ENCODE results near the gene TMEM255A.

TMEM255A gene

GRCh38 chrX:120304256-120304655 is 7.0 kb downstream of the TMEM255A start:
- H3K9me3 ChIP-seq = peaks cover 0 to 3% (median 0%) of the 10 kb centered on the region in 3 donors
- H3K4me1 ChIP-seq = peaks cover 0 to 7% (median 3%) of the 10 kb centered on the region in 4 donors
- no peak overlapping the region for H3K27ac ChIP-seq
- intact Hi-C loops (cut with DNase I; ENCODE audit: low total_unique reads) = no loop called here
- no peak overlapping the region for H3K4me3 ChIP-seq
- no peak for TF ChIP-seq CTCF (IDR thresholded peaks at IDR 0.05)
- no peaks in the 10 kb centered on the region for H3K36me3 ChIP-seq
- no peak for DNase-seq
- peaks cover 0 to 12% of the 10 kb centered on the region in 2 donors for H3K27me3 ChIP-seq

- H3K27me3 ChIP-seq = peaks cover 0 to 4% of the 10 kb centered on the region in 2 donors
- intact Hi-C loops (cut with DNase I; ENCODE audit: low total_unique reads) = no loop called here
- no peaks in the 10 kb centered on the region for H3K36me3 ChIP-seq
- H3K4me1 ChIP-seq = no peaks in the 10 kb centered on the region
- no peak overlapping the region for H3K27ac ChIP-seq
- no peak for TF ChIP-seq CTCF (IDR thresholded peaks at IDR 0.05)
- H3K9me3 ChIP-seq = no peaks in the 10 kb centered on the region
- no peak for DNase-seq
- no peak overlapping the region for H3K4me3 ChIP-seq
Measured at GRCh38 chrX:120302434-120302833, 8.8 kb downstream of the TMEM255A start.

GRCh38 chrX:120301960-120302359 is 9.3 kb downstream of the TMEM255A start:
- no peaks in the 10 kb centered on the region for H3K36me3 ChIP-seq
- no peak overlapping the region for H3K27ac ChIP-seq
- H3K27me3 ChIP-seq = peaks cover 0 to 3% of the 10 kb centered on the region in 2 donors
- H3K4me3 ChIP-seq = no peak overlapping the region
- DNase-seq = no peak
- no peaks in the 10 kb centered on the region for H3K4me1 ChIP-seq
- H3K9me3 ChIP-seq = no peaks in the 10 kb centered on the region
- no peak for TF ChIP-seq CTCF (IDR thresholded peaks at IDR 0.05)
- intact Hi-C loops (cut with DNase I; ENCODE audit: low total_unique reads) = no loop called here

GRCh38 chrX:120301497-120301896 is 9.8 kb downstream of the TMEM255A start:
- Histone ChIP-seq H3K4me1 (no peaks in the 10 kb centered on the region), H3K27me3 (no peaks in the 10 kb centered on the region), H3K4me3 (no peak overlapping the region), H3K9me3 (no peaks in the 10 kb centered on the region), H3K36me3 (no peaks in the 10 kb centered on the region), H3K27ac (no peak overlapping the region)
- no peak for DNase-seq
- intact Hi-C loops (cut with DNase I; ENCODE audit: low total_unique reads) = no loop called here
- no peak for TF ChIP-seq CTCF (IDR thresholded peaks at IDR 0.05)

- TF ChIP-seq CTCF (IDR thresholded peaks at IDR 0.05) = no peak
- Histone ChIP-seq H3K27ac (no peak overlapping the region), H3K36me3 (no peaks in the 10 kb centered on the region), H3K4me3 (no peak overlapping the region), H3K9me3 (no peaks in the 10 kb centered on the region), H3K27me3 (no peaks in the 10 kb centered on the region), H3K4me1 (no peaks in the 10 kb centered on the region)
- no peak for DNase-seq
- intact Hi-C loops (cut with DNase I; ENCODE audit: low total_unique reads) = no loop called here
Measured at GRCh38 chrX:120299928-120300327, 11.3 kb downstream of the TMEM255A start.

GRCh38 chrX:120297923-120298322 is 13.3 kb downstream of the TMEM255A start:
- intact Hi-C loops (cut with DNase I; ENCODE audit: low total_unique reads) = no loop called here

More at GRCh38 chrX:120297923-120298322, 13.3 kb downstream of the TMEM255A start:
- H3K27ac ChIP-seq = no peak overlapping the region
- H3K27me3 ChIP-seq = no peaks in the 10 kb centered on the region
- DNase-seq = no peak
- H3K4me1 ChIP-seq = no peaks in the 10 kb centered on the region
- TF ChIP-seq CTCF (IDR thresholded peaks at IDR 0.05) = no peak
- no peak overlapping the region for H3K4me3 ChIP-seq
- H3K9me3 ChIP-seq = no peaks in the 10 kb centered on the region
- no peaks in the 10 kb centered on the region for H3K36me3 ChIP-seq

All from tibial artery (tissue), 4 donors.